ENCODE measurements around the gene PDE4C.

- no peak for TF ChIP-seq CTCF (IDR thresholded peaks at IDR 0.05)
- TF ChIP-seq POLR2A (IDR thresholded peaks at IDR 0.05), result no peak
Measured at GRCh38 chr19:18261474-18261873, 35.2 kb upstream of the PDE4C start.

All from lower leg skin (tissue), 3 donors.